Right cardiac atrium (tissue), 5 donors: Measurements from ENCODE around the gene GLRB. TPM values are rescaled to one million over a fixed set of nuclear protein-coding genes. Genes with fewer than 3 reads are reported as not detected.
"Not testable (repeated sequence)": the region's sequence is repeated elsewhere in the genome, so short reads cannot be mapped to it uniquely, and the experiment has no call there.

Experiments
- ATAC-seq, 2 donors: fragments of 200-7000 bp; cut with Tn5 transposase; one replicate each; pipeline versions ENCODE4 v1.8.0 to v1.9.1; 2020; ENCODE audit warnings: moderate library complexity in 2 of 2, mild to moderate bottlenecking in 1 of 2
- DNase-seq, 3 donors: peaks; one replicate each; pipeline ENCODE4 v3.0.0-alpha.2; 2020
- H3K27ac ChIP-seq: one replicate; pipeline ENCODE4 v1.5.1; 2013; ENCODE audit warnings: mild to moderate bottlenecking, low read length, control low read depth, moderate library complexity
- H3K27me3 ChIP-seq: one replicate; pipeline ENCODE4 v1.6.1; 2013; ENCODE audit not compliant: control insufficient read depth, insufficient read depth
- H3K4me1 ChIP-seq: one replicate; pipeline ENCODE4 v1.6.1; 2013; ENCODE audit warnings: low read length; ENCODE audit not compliant: control insufficient read depth, insufficient read depth
- H3K4me3 ChIP-seq: one replicate; pipeline ENCODE4 v1.5.1; 2013; ENCODE audit warnings: low read length, control low read depth
- H3K9me3 ChIP-seq: one replicate; pipeline ENCODE4 v1.6.1; 2013; ENCODE audit warnings: low read length; ENCODE audit not compliant: control insufficient read depth
- WGBS: extraction: QIAGEN DNeasy Blood & Tissue Kit; methylation state at CpG from one replicate; pipeline ENCODE4 v1.1.7; 2013; 5-methylcytosine and 5-hydroxymethylcytosine counted together
- intact Hi-C, 4 donors: fragments of 100-400 bp; cut with DNase I; formaldehyde crosslinking; loops; one replicate each; pipeline versions ENCODE4 v1.11.0 to v1.14.0; 2022 to 2023
- polyA plus RNA-seq: library from polyadenylated mRNA; stranded (reverse); fragments of 200-250 nt; gene quantifications from one replicate; pipeline ENCODE4 v1.2.3, GENCODE V29; 2013
- total RNA-seq, 4 donors: library from RNA; stranded (reverse); fragmentation: NEBNext Ultra II Directional; extraction: Animal tissue kit (Norgen Biotek cat#: 25700); gene quantifications; one replicate each; pipeline ENCODE4 v1.2.1, GENCODE V29; 2021
- donor health status: healthy with polysubstance abuse.
- donor health status: DM: no; HTN: yes; CAD: no.
- donor health status: DM: no; HTN: no; CAD: no.
- donor health status: DM: no; HTN: yes; CAD: no; lungs with severe emphysema.
- donor health status: DM: yes; HTN: yes; CAD: no.

Gene GLRB
- total and polyA plus RNA-seq, 5 donors, result 8.4 to 16.9 (median 15.0) TPM

DNA sequence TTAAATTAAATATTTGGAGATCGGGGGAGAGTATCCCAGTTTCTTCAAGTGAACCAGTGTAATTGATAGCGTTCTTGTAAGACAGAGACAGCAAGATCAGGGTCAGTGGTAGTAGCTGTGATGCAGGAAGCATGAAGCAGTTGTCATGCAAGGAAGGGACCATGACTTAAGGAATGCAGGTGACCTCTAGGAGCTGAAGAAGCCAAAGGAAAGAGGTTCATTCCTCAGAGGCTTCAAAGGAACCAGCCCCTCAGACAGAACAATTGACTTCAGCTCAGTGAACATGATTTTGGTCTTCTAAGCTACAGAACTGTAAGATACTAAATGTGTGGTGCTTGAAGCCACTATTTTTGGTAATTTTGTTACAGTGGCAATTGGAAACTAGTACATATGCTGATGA lies 51.6 kb downstream of the GLRB start:
- H3K4me1 ChIP-seq, result no peaks in the 10 kb centered on the region
- DNase-seq (no peak), ATAC-seq (no peak)
- H3K9me3 ChIP-seq, result no peaks in the 10 kb centered on the region
- WGBS, result 91% methylated on average over 2 of the region's 2 CpGs
- H3K4me3 ChIP-seq, result no peak overlapping the region
- no peaks in the 10 kb centered on the region for H3K27me3 ChIP-seq
- H3K27ac ChIP-seq, result no peak overlapping the region
- intact Hi-C loops, result no loop called here

DNA sequence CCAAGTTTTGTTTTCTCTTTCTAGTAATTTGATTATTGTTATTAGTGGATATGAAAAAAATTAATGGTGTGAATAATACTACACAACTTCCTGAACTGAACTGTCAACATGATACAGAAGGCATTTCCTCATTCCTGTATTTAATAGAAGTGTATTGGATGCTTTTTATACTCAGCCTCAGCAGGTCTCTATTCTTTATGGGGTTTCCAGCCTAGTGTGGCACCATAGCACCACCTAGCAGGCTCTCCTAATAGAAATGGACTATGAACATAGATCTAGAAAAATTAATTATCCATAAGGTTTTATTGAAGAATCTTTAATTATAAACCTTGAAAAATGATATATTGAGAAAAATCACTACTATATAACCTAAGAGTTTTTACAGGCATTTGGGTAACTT lies 52.4 kb downstream of the GLRB start:
- H3K4me3 ChIP-seq, result no peak overlapping the region
- H3K27ac ChIP-seq, result no peak overlapping the region
- no peak for DNase-seq
- H3K9me3 ChIP-seq, result no peaks in the 10 kb centered on the region
- H3K27me3 ChIP-seq, result no peaks in the 10 kb centered on the region
- no peak for ATAC-seq
- no peaks in the 10 kb centered on the region for H3K4me1 ChIP-seq
- intact Hi-C loops, result no loop called here

DNA sequence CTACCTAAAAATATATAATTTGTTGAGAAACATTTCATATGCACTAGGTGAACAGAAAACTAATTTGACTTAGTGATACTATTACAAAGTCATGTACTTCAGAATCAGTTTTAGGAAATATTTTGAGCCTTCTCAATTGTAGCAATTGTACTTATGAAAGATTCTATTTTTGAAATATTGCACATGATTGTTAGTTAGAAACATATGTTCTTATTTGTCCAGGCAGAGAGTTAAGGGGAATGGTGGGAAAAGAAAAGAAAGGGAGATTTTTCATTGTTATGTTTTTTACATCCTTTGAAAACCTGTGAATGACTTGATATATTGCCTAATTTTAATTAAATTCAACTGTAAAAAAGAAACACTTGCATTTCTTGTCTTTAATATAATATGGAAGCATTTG lies 66.0 kb downstream of the GLRB start:
- ATAC-seq (no peak), DNase-seq (no peak)
- H3K9me3 ChIP-seq, result no peaks in the 10 kb centered on the region
- H3K27me3 ChIP-seq, result no peaks in the 10 kb centered on the region
- no peak overlapping the region for H3K27ac ChIP-seq
- H3K4me1 ChIP-seq, result no peaks in the 10 kb centered on the region
- no peak overlapping the region for H3K4me3 ChIP-seq
- intact Hi-C loops, result no loop called here

DNA sequence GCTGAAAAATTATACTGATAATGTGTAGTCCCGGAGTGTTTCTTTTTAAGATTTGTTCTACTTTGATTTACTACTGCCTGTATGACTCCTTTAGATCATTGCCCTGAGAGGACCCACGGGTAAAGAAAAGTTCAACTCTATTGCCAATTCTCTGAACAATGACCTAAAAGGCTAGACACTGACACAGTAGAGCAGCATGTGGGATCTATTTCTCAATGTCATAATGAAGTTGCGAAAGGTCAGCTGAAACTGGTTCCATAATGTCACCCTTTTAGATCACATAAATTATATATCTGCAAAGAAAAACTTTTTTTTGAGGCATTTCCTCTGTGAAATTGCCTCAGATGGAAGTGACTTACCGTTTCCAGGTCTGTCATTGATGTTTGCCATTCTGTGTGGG lies 67.4 kb downstream of the GLRB start:
- WGBS, result 84% methylated on average over 4 of the region's 4 CpGs
- DNase-seq (no peak), ATAC-seq (no peak)
- no peaks in the 10 kb centered on the region for H3K27me3 ChIP-seq
- H3K9me3 ChIP-seq, result no peaks in the 10 kb centered on the region
- H3K27ac ChIP-seq, result no peak overlapping the region
- H3K4me1 ChIP-seq, result no peaks in the 10 kb centered on the region
- H3K4me3 ChIP-seq, result no peak overlapping the region
- intact Hi-C loops, result no loop called here

DNA sequence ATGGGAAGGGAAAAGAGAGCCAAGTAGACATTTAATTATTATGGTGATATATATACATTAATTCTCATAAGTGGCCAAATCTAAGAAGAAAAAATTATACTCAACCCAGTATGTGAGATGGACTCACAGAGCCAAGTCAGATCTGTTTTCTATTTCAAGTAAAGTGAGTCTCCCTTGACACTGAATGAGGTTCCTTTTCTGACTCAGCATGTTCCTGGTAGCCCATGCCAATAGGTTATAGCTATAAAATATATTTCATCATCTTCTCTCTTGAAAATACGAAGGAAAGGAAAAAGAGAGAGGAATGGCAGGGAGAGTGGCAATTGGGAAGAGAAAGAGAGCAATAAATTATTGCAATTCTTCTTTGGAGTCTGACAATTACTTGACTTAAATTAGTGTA lies 75.8 kb downstream of the GLRB start:
- Histone ChIP-seq H3K9me3 (no peaks in the 10 kb centered on the region), H3K27me3 (no peaks in the 10 kb centered on the region), H3K4me1 (no peaks in the 10 kb centered on the region), H3K27ac (no peak overlapping the region), H3K4me3 (no peak overlapping the region)
- 77% methylated on average over 1 of the region's 1 CpG for WGBS
- ATAC-seq (no peak), DNase-seq (no peak)
- intact Hi-C loops, result no loop called here

DNA sequence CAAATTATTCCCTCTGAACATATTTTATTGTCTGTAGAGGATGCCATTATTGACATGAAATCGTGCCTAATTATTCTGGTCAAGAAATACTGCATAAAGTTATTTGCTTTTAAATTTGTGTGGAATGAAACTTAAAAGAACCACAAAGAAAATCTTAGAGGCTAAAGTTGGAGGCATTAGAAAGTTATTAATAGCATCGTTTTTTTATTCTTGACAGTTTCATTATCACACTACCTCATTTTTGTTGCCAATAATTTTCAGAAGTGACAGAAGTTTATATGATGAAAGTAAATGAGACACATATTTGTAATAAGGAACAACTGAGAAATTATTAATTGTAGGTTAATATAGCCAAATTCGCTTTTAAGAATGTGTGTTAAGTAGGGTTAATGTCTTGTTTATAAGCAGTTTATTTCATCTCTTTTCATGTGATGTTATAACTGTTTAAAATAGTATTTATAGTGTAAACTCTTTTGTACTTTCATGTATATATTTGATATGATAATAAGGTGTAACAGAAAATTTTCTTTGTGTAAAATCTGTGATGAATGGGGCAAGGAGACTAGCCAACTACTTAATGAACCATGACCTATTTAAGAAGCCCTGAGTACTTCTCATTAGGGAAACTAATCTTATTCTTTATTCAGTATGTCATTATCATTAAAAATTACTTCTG lies 90.1 kb downstream of the GLRB start:
- H3K27me3 ChIP-seq, result no peaks in the 10 kb centered on the region
- no peak overlapping the region for H3K4me3 ChIP-seq
- ATAC-seq (no peak), DNase-seq (no peak)
- no peak overlapping the region for H3K27ac ChIP-seq
- H3K4me1 ChIP-seq, result no peaks in the 10 kb centered on the region
- intact Hi-C loops, result no loop called here
- WGBS, result 72% methylated on average over 3 of the region's 3 CpGs
- no peaks in the 10 kb centered on the region for H3K9me3 ChIP-seq

DNA sequence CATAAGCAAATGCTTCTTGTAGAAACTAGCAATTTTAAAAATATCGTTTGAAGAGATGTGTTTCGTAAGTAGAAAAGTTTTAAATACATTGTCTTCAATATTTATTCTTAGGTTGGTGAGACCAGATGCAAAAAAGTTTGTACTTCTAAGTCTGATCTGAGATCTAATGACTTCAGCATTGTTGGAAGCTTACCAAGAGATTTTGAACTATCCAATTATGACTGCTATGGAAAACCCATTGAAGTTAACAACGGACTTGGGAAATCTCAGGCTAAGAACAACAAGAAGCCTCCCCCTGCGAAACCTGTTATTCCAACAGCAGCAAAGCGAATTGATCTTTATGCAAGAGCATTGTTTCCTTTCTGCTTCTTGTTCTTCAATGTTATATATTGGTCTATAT lies 94.4 kb downstream of the GLRB start:
- WGBS, result 76% methylated on average over 5 of the region's 5 CpGs

DNA sequence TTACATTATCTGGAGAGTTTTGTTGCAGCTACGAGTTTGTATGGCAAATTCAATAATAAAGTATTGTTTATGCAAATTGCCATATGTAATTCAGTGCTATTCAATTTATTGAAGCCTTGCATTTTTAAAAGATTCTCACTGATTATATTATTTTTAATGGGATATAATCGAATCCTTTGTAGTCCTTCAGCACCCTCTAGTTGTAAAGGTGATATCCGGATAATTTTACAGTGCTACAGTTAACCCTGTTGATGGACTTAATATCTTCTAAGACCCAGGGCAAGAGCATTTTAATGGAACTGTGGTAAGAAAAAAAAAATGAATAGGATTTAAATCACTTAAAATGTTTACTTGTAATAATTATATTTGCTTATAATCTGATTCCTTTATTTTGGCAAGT lies 96.1 kb downstream of the GLRB start:
- Histone ChIP-seq H3K27ac (no peak overlapping the region), H3K4me1 (no peaks in the 10 kb centered on the region), H3K27me3 (no peaks in the 10 kb centered on the region), H3K4me3 (no peak overlapping the region), H3K9me3 (no peaks in the 10 kb centered on the region)
- DNase-seq (no peak), ATAC-seq (no peak)
- 32% methylated on average over 3 of the region's 3 CpGs for WGBS
- intact Hi-C loops, result no loop called here

More for the DNA sequence above, 94.4 kb downstream of the GLRB start:
- DNase-seq (no peak), ATAC-seq (no peak)
- Histone ChIP-seq H3K4me3 (no peak overlapping the region), H3K9me3 (no peaks in the 10 kb centered on the region), H3K27ac (no peak overlapping the region), H3K27me3 (no peaks in the 10 kb centered on the region), H3K4me1 (no peaks in the 10 kb centered on the region)
- intact Hi-C loops, result no loop called here

DNA sequence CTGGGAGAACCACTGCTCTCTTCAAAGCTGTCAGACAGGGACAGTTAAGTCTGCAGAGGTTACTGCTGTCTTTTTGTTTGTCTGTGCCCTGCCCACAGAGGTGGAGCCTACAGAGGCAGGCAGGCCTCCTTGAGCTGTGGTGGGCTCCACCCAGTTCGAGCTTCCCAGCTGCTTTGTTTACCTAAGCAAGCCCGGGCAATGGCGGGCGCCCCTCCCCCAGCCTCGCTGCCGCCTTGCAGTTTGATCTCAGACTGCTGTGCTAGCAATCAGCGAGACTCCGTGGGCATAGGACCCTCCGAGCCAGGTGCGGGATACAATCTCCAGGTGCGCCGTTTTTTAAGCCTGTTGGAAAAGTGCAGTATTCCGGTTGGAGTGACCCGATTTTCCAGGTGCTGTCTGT lies 104.3 kb downstream of the GLRB start:
- H3K27ac ChIP-seq, DNase-seq, H3K4me3 ChIP-seq, ATAC-seq, H3K27me3 ChIP-seq, H3K4me1 ChIP-seq, H3K9me3 ChIP-seq, intact Hi-C loops: not testable (repeated sequence)
- WGBS, result 84% methylated on average over 14 of the region's 14 CpGs

DNA sequence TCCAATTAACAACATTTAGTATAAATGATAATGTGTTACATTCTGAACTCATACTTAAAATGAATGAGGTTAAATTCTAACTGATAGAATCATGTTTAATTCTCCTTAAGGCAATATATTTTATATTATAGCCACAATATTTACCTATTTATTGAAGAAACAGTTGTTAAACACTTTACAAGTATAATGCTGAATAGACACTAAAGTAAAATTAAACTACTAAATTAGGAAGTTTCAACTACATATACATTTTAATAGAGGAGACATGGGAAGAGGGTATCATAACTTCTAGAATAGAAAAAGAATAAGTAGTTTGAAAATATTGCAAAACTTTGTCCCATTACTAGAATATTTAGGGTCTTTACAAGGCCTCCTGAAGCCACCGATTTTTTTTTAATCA lies 108.3 kb downstream of the GLRB start:
- intact Hi-C loops, result no loop called here
- H3K9me3 ChIP-seq, result peaks cover 2% of the 10 kb centered on the region
- no peak overlapping the region for H3K27ac ChIP-seq
- H3K4me1 ChIP-seq, result no peaks in the 10 kb centered on the region
- H3K4me3 ChIP-seq, result no peak overlapping the region
- no peak for DNase-seq
- H3K27me3 ChIP-seq, result no peaks in the 10 kb centered on the region
- 89% methylated on average over 1 of the region's 1 CpG for WGBS
- ATAC-seq, result no peak

DNA sequence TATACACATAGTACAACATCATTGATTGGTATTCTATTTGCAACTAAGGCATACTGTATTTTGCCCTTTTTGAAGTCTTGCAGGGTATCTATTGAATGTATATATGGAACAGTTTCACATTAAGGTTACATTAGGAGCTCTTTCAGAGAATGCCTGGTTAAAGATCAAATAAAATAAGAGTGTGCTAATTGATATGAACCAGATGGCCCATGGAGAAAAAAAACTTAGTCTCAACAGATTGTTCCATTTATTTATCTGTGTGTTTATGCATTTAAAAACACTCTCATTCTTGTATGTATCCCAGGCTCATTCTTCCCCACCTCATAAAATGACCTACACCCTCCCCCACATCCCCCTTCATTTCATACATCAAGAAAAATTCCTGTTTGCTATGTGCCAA lies 109.4 kb downstream of the GLRB start:
- Histone ChIP-seq H3K4me3 (no peak overlapping the region), H3K4me1 (no peaks in the 10 kb centered on the region), H3K27ac (no peak overlapping the region), H3K27me3 (no peaks in the 10 kb centered on the region), H3K9me3 (peaks cover 2% of the 10 kb centered on the region)
- ATAC-seq (no peak), DNase-seq (no peak)
- intact Hi-C loops, result no loop called here

DNA sequence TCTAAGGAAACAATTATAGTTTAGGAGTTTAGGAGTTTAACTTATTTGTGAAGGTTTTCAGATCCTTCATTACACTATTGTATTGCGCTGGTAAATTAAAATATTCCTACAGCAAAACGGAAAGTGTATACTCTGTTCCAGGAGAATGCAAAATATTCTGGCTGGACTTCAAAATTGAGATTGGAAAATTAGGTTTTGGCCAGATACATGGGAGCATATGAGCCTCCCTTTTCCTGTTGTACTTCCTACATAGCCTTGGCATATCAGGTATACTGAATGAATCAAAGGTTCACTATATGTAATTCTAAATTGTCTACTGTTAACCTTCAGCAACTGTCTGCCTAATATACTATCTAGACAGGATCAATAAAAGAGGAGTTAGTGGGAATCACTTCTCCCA lies 119.4 kb downstream of the GLRB start:
- no peaks in the 10 kb centered on the region for H3K27me3 ChIP-seq
- WGBS, result 75% methylated on average over 2 of the region's 2 CpGs
- intact Hi-C loops, result no loop called here
- no peaks in the 10 kb centered on the region for H3K4me1 ChIP-seq
- H3K27ac ChIP-seq, result no peak overlapping the region
- H3K4me3 ChIP-seq, result no peak overlapping the region
- DNase-seq (no peak), ATAC-seq (no peak)
- no peaks in the 10 kb centered on the region for H3K9me3 ChIP-seq
